Subcutaneous adipose tissue (tissue), 4 donors: ENCODE data around the gene MINDY4. TPM values are rescaled to one million over a fixed set of nuclear protein-coding genes. Genes with fewer than 3 reads are reported as not detected.

Experiments
- CTCF ChIP-seq: fragments of 450-650 bp; IDR thresholded peaks from one replicate; pipeline ENCODE4 v1.5.1; 2016; ENCODE audit warnings: low read depth, mild to moderate bottlenecking, control low read depth, antibody characterized with exemption, moderate library complexity
- total RNA-seq, 4 donors: library from RNA; depleted of rRNA; stranded (reverse); fragments of >200 nt; gene quantifications; one replicate each; pipeline ENCODE4 v1.1.0, GENCODE V29; 2016

The MINDY4 gene
- total RNA-seq, 4 donors from 2014 or later: 3.7 to 8.5 (median 7.4) TPM

GRCh38 chr7:30797176-30798040 lies 26.2 kb downstream of the MINDY4 start:
- no peak for TF ChIP-seq CTCF

GRCh38 chr7:30799206-30799975 lies 28.2 kb downstream of the MINDY4 start:
- no peak for TF ChIP-seq CTCF

GRCh38 chr7:30799976-30800661 lies 28.9 kb downstream of the MINDY4 start:
- TF ChIP-seq CTCF: no peak

GRCh38 chr7:30800785-30801252 lies 29.6 kb downstream of the MINDY4 start:
- no peak for TF ChIP-seq CTCF

- TF ChIP-seq CTCF: no peak
These were observed 31.6 kb downstream of the MINDY4 start for GRCh38 chr7:30802812-30803211.

GRCh38 chr7:30804078-30804661 lies 33.0 kb downstream of the MINDY4 start:
- TF ChIP-seq CTCF: no peak
